Neural cell (in vitro differentiated cells): Measurements from ENCODE around the gene KRR1. TPM values are rescaled to one million over a fixed set of nuclear protein-coding genes. Genes with fewer than 3 reads are reported as not detected.

Experiments used
- H2AFZ ChIP-seq: fragments of 200-600, 300-800 bp; sonication (generic), shearing (Covaris generic); 2 replicates; pipeline ENCODE4 v1.6.0; 2014; ENCODE audit warnings: low read depth, mild to moderate bottlenecking, antibody characterized with exemption, low read length, moderate library complexity
- H3F3A ChIP-seq: fragments of 200-600 bp; shearing (Covaris generic); 2 replicates; pipeline ENCODE4 v1.6.1; 2016; ENCODE audit warnings: mild to moderate bottlenecking, moderate library complexity, mixed read lengths, antibody characterized with exemption, low read length; ENCODE audit not compliant: insufficient read depth, poor library complexity, severe bottlenecking
- H3K27ac ChIP-seq: fragments of 200-600, 300-800 bp; sonication (generic), shearing (Covaris generic); 2 replicates; pipeline ENCODE4 v1.5.1; 2014; ENCODE audit warnings: mild to moderate bottlenecking, low read length, moderate library complexity
- H3K27me3 ChIP-seq: fragments of 300-800, 200-600 bp; sonication (generic), shearing (Covaris generic); 2 replicates; pipeline ENCODE4 v1.6.0; 2014; ENCODE audit warnings: mild to moderate bottlenecking, low read depth, low read length, moderate library complexity; ENCODE audit not compliant: insufficient read depth
- H3K36me3 ChIP-seq: fragments of 300-800, 200-600 bp; sonication (generic), shearing (Covaris generic); 2 replicates; pipeline ENCODE4 v1.5.1; 2014; ENCODE audit warnings: mild to moderate bottlenecking, antibody characterized with exemption, low read length, moderate library complexity; ENCODE audit not compliant: insufficient read depth
- H3K4me2 ChIP-seq: fragments of 300-800, 200-600 bp; sonication (generic), shearing (Covaris generic); 2 replicates; pipeline ENCODE4 v1.6.0; 2014; ENCODE audit warnings: mild to moderate bottlenecking, low read length
- H3K4me3 ChIP-seq: fragments of 300-800, 200-600 bp; sonication (generic), shearing (Covaris generic); 2 replicates; pipeline ENCODE4 v1.5.1; 2014; ENCODE audit warnings: mild to moderate bottlenecking, low read length, moderate library complexity
- H3K79me2 ChIP-seq: fragments of 200-600 bp; shearing (Covaris generic); replicated peaks from 2 replicates; pipeline ENCODE4 v1.6.0; 2014; ENCODE audit warnings: mild to moderate bottlenecking, low read length, moderate library complexity; ENCODE audit not compliant: insufficient read depth
- H3K9ac ChIP-seq: fragments of 300-800, 200-600 bp; sonication (generic), shearing (Covaris generic); 2 replicates; pipeline ENCODE4 v1.6.1; 2016; ENCODE audit warnings: mild to moderate bottlenecking, low read length, mixed read lengths
- H3K9me2 ChIP-seq: fragments of 200-600 bp; shearing (Covaris generic); 2 replicates; pipeline ENCODE4 v1.6.1; 2016; ENCODE audit warnings: mild to moderate bottlenecking, low read length, mixed read lengths; ENCODE audit not compliant: insufficient read depth
- H3K9me3 ChIP-seq: fragments of 200-600, 300-800 bp; sonication (generic), shearing (Covaris generic); 2 replicates; pipeline ENCODE4 v1.6.1; 2016; ENCODE audit warnings: mild to moderate bottlenecking, mixed run types, low read length, moderate library complexity, mixed read lengths
- H4K20me1 ChIP-seq: fragments of 200-600 bp; shearing (Covaris generic); 2 replicates; pipeline ENCODE4 v1.6.1; 2016; ENCODE audit warnings: mild to moderate bottlenecking, mixed run types; ENCODE audit not compliant: insufficient read depth
- CTCF ChIP-seq: fragments of 450-650 bp; IDR thresholded peaks from 2 replicates; pipeline ENCODE4 v1.5.1; 2014; ENCODE audit warnings: antibody characterized with exemption, mild to moderate bottlenecking, moderate library complexity; ENCODE audit not compliant: poor library complexity, severe bottlenecking
- EP300 ChIP-seq: fragments of 450-650 bp; conservative IDR thresholded peaks from 2 replicates; pipeline ENCODE4 v1.6.1; 2014; ENCODE audit warnings: antibody characterized with exemption, mild to moderate bottlenecking, moderate library complexity; ENCODE audit not compliant: poor library complexity, severe bottlenecking
- EZH2 ChIP-seq: fragments of 200-600, 300-800 bp; shearing (Covaris generic), sonication (generic); IDR thresholded peaks from 2 replicates; pipeline ENCODE4 v1.6.1; 2014; ENCODE audit warnings: antibody characterized with exemption, low read length, borderline replicate concordance, mild to moderate bottlenecking; ENCODE audit not compliant: insufficient read depth, poor library complexity, severe bottlenecking
- MXI1 ChIP-seq: fragments of 450-650 bp; conservative IDR thresholded peaks from 2 replicates; pipeline ENCODE4 v1.6.1; 2014; ENCODE audit warnings: antibody characterized with exemption, mild to moderate bottlenecking; ENCODE audit not compliant: poor library complexity, severe bottlenecking
- POLR2AphosphoS5 ChIP-seq: IDR thresholded peaks from 2 replicates; pipeline ENCODE4 v1.6.1; 2012
- RAD21 ChIP-seq: fragments of 450-650 bp; conservative IDR thresholded peaks from 2 replicates; pipeline ENCODE4 v1.6.1; 2014; ENCODE audit warnings: antibody characterized with exemption, mild to moderate bottlenecking, moderate library complexity
- REST ChIP-seq: IDR thresholded peaks from 2 replicates; pipeline ENCODE4 v1.6.1; 2012; ENCODE audit warnings: borderline replicate concordance
- SMC3 ChIP-seq: fragments of 450-650 bp; conservative IDR thresholded peaks from 2 replicates; pipeline ENCODE4 v1.6.1; 2014; ENCODE audit warnings: antibody characterized with exemption, mild to moderate bottlenecking, moderate library complexity; ENCODE audit not compliant: poor library complexity
- TAF1 ChIP-seq: IDR thresholded peaks from 2 replicates; pipeline ENCODE4 v1.6.1; 2012; ENCODE audit warnings: low read depth
- polyA plus RNA-seq: library from polyadenylated mRNA; depleted of rRNA; stranded (reverse); fragments of >200 nt; gene quantifications from 2 replicates; pipeline ENCODE4 v1.2.3, GENCODE V29; 2014

The KRR1 gene
- polyA plus RNA-seq, 1 donor from 2014 or later, result 74.5 TPM

GRCh38 chr12:75452675-75453330 is 58.6 kb downstream of the KRR1 start:
- Histone ChIP-seq H3K27me3 (no peaks in the 10 kb centered on the region), H3K4me2 (no peak overlapping the region), H3K27ac (no peak overlapping the region), H2AFZ (no peak overlapping the region), H3F3A (no peaks in the 10 kb centered on the region), H3K79me2 (no peaks in the 10 kb centered on the region), H3K4me3 (no peak overlapping the region), H4K20me1 (no peaks in the 10 kb centered on the region), H3K36me3 (no peaks in the 10 kb centered on the region), H3K9me2 (no peaks in the 10 kb centered on the region), H3K9me3 (no peaks in the 10 kb centered on the region), H3K9ac (no peak overlapping the region)
- TF ChIP-seq RAD21, result no peak
- TF ChIP-seq REST, result no peak
- TF ChIP-seq CTCF, result no peak
- TF ChIP-seq TAF1, result no peak
- no peak for TF ChIP-seq SMC3
- TF ChIP-seq MXI1, result no peak
- no peak for TF ChIP-seq EZH2
- TF ChIP-seq EP300, result no peak
- TF ChIP-seq POLR2AphosphoS5, result no peak

GRCh38 chr12:75447691-75448393 is 63.6 kb downstream of the KRR1 start:
- no peak overlapping the region for H2AFZ ChIP-seq
- no peaks in the 10 kb centered on the region for H3F3A ChIP-seq
- H3K9me2 ChIP-seq, result no peaks in the 10 kb centered on the region
- H3K79me2 ChIP-seq, result no peaks in the 10 kb centered on the region
- TF ChIP-seq EP300 (no peak), MXI1 (no peak), EZH2 (no peak), TAF1 (no peak), CTCF (no peak)
- H3K27ac ChIP-seq, result no peak overlapping the region
- no peak overlapping the region for H3K9ac ChIP-seq
- no peaks in the 10 kb centered on the region for H3K9me3 ChIP-seq
- H4K20me1 ChIP-seq, result no peaks in the 10 kb centered on the region
- H3K36me3 ChIP-seq, result no peaks in the 10 kb centered on the region
- H3K4me2 ChIP-seq, result no peak overlapping the region
- H3K27me3 ChIP-seq, result no peaks in the 10 kb centered on the region
- no peak overlapping the region for H3K4me3 ChIP-seq
